Globus pallidus (tissue), 1 donor: ENCODE results near the gene ANKS4B.
A peak's percentile ranks its signal among the peaks of the same experiment; 100 is the strongest.
"Not testable (repeated sequence)": the region's sequence is repeated elsewhere in the genome, so short reads cannot be mapped to it uniquely, and the experiment has no call there.

Source experiments
- DNase-seq: peaks from one replicate; pipeline ENCODE4 v3.0.0-alpha.2; 2015; ENCODE audit warnings: low spot score

ANKS4B gene

GRCh38 chr16:21219551-21219950 is 13.9 kb upstream of the ANKS4B start:
- no peak for DNase-seq

GRCh38 chr16:21222495-21223337 is 10.8 kb upstream of the ANKS4B start:
- DNase-seq: no peak

- DNase-seq: no peak
Measured at GRCh38 chr16:21223787-21224186, 9.7 kb upstream of the ANKS4B start.

- no peak for DNase-seq
Measured at GRCh38 chr16:21224800-21225199, 8.7 kb upstream of the ANKS4B start.

GRCh38 chr16:21226749-21227148 is 6.8 kb upstream of the ANKS4B start:
- DNase-seq: peak; percentile 1

- no peak for DNase-seq
Measured at GRCh38 chr16:21227866-21228265, 5.6 kb upstream of the ANKS4B start.

- DNase-seq: no peak
Measured at GRCh38 chr16:21228361-21228872, 5.1 kb upstream of the ANKS4B start.

- no peak for DNase-seq
Measured at GRCh38 chr16:21233045-21233520, 416 bp upstream of the ANKS4B start.

- no peak for DNase-seq
Measured at GRCh38 chr16:21235199-21235585, 1.7 kb downstream of the ANKS4B start.

- no peak for DNase-seq
Measured at GRCh38 chr16:21236831-21237230, 3.3 kb downstream of the ANKS4B start.

GRCh38 chr16:21239646-21240045 is 6.1 kb downstream of the ANKS4B start:
- DNase-seq: no peak

- DNase-seq: no peak
Measured at GRCh38 chr16:21242756-21243155, 9.3 kb downstream of the ANKS4B start.

- no peak for DNase-seq
Measured at GRCh38 chr16:21244518-21245215, 11.2 kb downstream of the ANKS4B start.

- DNase-seq: not testable (repeated sequence)
Measured at GRCh38 chr16:21248179-21248578, 14.7 kb downstream of the ANKS4B start.

GRCh38 chr16:21250072-21250923 is 16.8 kb downstream of the ANKS4B start:
- no peak for DNase-seq

GRCh38 chr16:21253470-21253869 is 20.0 kb downstream of the ANKS4B start:
- DNase-seq: no peak

GRCh38 chr16:21256636-21257035 is 23.1 kb downstream of the ANKS4B start:
- no peak for DNase-seq

- no peak for DNase-seq
Measured at GRCh38 chr16:21257284-21257683, 23.8 kb downstream of the ANKS4B start.

- DNase-seq: no peak
Measured at GRCh38 chr16:21260870-21261791, 27.6 kb downstream of the ANKS4B start.

GRCh38 chr16:21262779-21263639 is 29.5 kb downstream of the ANKS4B start:
- no peak for DNase-seq
